SU-DHL-6 (cell line): ENCODE results near the gene TMEM11.
"Not testable (repeated sequence)": the region's sequence is repeated elsewhere in the genome, so short reads cannot be mapped to it uniquely, and the experiment has no call there.

Source experiments
- H2AFZ ChIP-seq: fragments of 200-600 bp; sonication (generic); 2 replicates; pipeline ENCODE4 v1.6.1; 2014; ENCODE audit warnings: low read depth, mild to moderate bottlenecking, moderate library complexity, mixed read lengths, antibody characterized with exemption, low read length; ENCODE audit not compliant: severe bottlenecking
- H3F3A ChIP-seq: fragments of 200-600 bp; shearing (Covaris generic); 2 replicates; pipeline ENCODE4 v1.6.0; 2016; ENCODE audit warnings: antibody characterized with exemption, mild to moderate bottlenecking; ENCODE audit not compliant: insufficient read depth
- H3K27ac ChIP-seq: fragments of 200-600 bp; sonication (generic); 2 replicates; pipeline ENCODE4 v1.5.1; 2016; ENCODE audit warnings: low read depth, mild to moderate bottlenecking, low read length, moderate library complexity, mixed read lengths
- H3K27me3 ChIP-seq: fragments of 200-600 bp; sonication (generic), shearing (Covaris generic); 2 replicates; pipeline ENCODE4 v1.6.0; 2014; ENCODE audit warnings: mild to moderate bottlenecking, low read length
- H3K36me3 ChIP-seq: fragments of 200-600 bp; sonication (generic); 2 replicates; pipeline ENCODE4 v1.6.1; 2014; ENCODE audit warnings: mild to moderate bottlenecking, low read length, mixed read lengths
- H3K4me2 ChIP-seq: fragments of 300-600, 200-600 bp; shearing (Covaris generic), sonication (generic); 2 replicates; pipeline ENCODE4 v1.6.0; 2014; ENCODE audit warnings: low read length, low read depth, mild to moderate bottlenecking; ENCODE audit not compliant: poor library complexity, severe bottlenecking
- H3K4me3 ChIP-seq: fragments of 200-600 bp; sonication (generic); 2 replicates; pipeline ENCODE4 v1.5.1; 2014; ENCODE audit warnings: antibody characterized with exemption, low read length, mild to moderate bottlenecking, mixed read lengths; ENCODE audit not compliant: insufficient read depth, poor library complexity, severe bottlenecking
- H3K79me2 ChIP-seq: fragments of 200-600 bp; sonication (generic); 2 replicates; pipeline ENCODE4 v1.6.1; 2014; ENCODE audit warnings: mild to moderate bottlenecking, low read length, moderate library complexity; ENCODE audit not compliant: insufficient read depth
- H3K9ac ChIP-seq: fragments of 200-600 bp; sonication (generic); 2 replicates; pipeline ENCODE4 v1.7.0; 2014; ENCODE audit warnings: mild to moderate bottlenecking, low read length
- H3K9me2 ChIP-seq: fragments of 200-600 bp; sonication (generic); replicated peaks from 2 replicates; pipeline ENCODE4 v1.6.1; 2014; ENCODE audit warnings: low read length; ENCODE audit not compliant: insufficient read depth
- H3K9me3 ChIP-seq: fragments of 200-600 bp; sonication (generic); 2 replicates; pipeline ENCODE4 v1.6.1; 2014; ENCODE audit warnings: low read length, mixed read lengths; ENCODE audit not compliant: insufficient read depth
- H4K20me1 ChIP-seq: fragments of 200-600 bp; sonication (generic); 2 replicates; pipeline ENCODE4 v1.6.1; 2014; ENCODE audit warnings: low read depth, mild to moderate bottlenecking, antibody characterized with exemption, low read length, moderate library complexity, mixed read lengths
- CTCF ChIP-seq: fragments of 200-600 bp; sonication (generic); IDR thresholded peaks from one replicate; pipeline ENCODE4 v1.5.1; 2017; ENCODE audit warnings: antibody characterized with exemption, mild to moderate bottlenecking, low read length, moderate library complexity; ENCODE audit not compliant: insufficient read depth, poor library complexity, severe bottlenecking
- EZH2phosphoT487 ChIP-seq: fragments of 200-600 bp; sonication (generic), shearing (Covaris generic); conservative IDR thresholded peaks from 2 replicates; pipeline ENCODE4 v1.6.1; 2018; ENCODE audit warnings: mild to moderate bottlenecking, antibody characterized with exemption, low read length, moderate library complexity, mixed read lengths

TMEM11 gene

GRCh38 chr17:21194703-21195102, 19.3 kb downstream of the TMEM11 start:
- TF ChIP-seq EZH2phosphoT487 (no peak), CTCF (no peak)
- no peaks in the 10 kb centered on the region for H4K20me1 ChIP-seq
- no peaks in the 10 kb centered on the region for H3K36me3 ChIP-seq

DNA sequence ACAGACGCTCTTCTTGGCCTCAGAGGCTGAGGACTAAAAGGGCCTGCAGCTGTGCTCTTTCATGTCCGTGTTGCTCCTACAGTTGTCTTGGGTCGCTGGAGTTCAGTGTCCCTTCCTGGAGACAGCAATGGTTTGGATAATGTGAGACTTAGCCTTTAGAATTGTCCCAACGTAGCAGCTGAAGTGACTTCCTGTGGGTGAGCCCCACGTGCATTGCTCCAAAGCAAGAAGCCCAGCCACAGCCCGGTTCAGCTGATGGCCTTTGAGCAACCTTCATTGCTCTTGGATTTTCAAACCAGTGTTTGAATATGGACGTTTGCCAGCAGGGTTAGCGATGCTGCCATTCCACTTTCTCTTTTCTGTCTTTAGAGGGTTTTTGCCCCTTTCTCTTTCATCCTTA, 19.7 kb downstream of the TMEM11 start:
- H3K27ac ChIP-seq: no peak overlapping the region

More at GRCh38 chr17:21194703-21195102, 19.3 kb downstream of the TMEM11 start:
- Histone ChIP-seq H3K9me3 (no peaks in the 10 kb centered on the region), H3K4me2 (no peak overlapping the region), H3K9ac (no peak overlapping the region), H3K27me3 (no peaks in the 10 kb centered on the region), H3K27ac (no peak overlapping the region), H3K4me3 (no peak overlapping the region), H3F3A (no peaks in the 10 kb centered on the region; the same call in 1 of the 2 replicates), H2AFZ (no peak overlapping the region), H3K79me2 (peaks cover 6% of the 10 kb centered on the region), H3K9me2 (no peaks in the 10 kb centered on the region)

DNA sequence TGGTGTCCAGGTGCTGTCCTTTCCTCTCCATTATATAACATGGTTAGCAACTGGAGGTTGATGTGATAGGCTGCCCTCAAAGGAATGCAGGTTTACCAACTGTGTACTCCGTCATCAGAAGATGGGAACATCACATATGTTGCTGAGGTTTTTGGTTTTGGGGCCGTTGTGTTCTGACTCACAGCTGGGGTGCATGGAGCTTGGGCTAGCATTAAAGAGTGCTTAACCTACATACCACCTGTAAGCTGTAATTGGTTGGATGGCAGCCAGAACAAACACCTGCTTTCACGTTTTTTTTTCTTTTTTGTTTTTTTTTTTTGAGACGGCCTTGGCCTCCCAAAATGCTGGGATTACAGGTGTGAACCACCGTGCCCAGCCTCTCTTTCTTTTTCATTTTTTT, 20.9 kb downstream of the TMEM11 start:
- no peak overlapping the region for H3K27ac ChIP-seq

More for the DNA sequence above, 19.7 kb downstream of the TMEM11 start:
- H3K36me3 ChIP-seq: no peaks in the 10 kb centered on the region
- H3K4me2 ChIP-seq: no peak overlapping the region
- H3K9me2 ChIP-seq: no peaks in the 10 kb centered on the region
- H3K79me2 ChIP-seq: peaks cover 1% of the 10 kb centered on the region; the same call in 1 of the 2 replicates
- TF ChIP-seq EZH2phosphoT487 (no peak), CTCF (no peak)
- H3F3A ChIP-seq: no peaks in the 10 kb centered on the region; the same call in 1 of the 2 replicates
- no peaks in the 10 kb centered on the region for H3K27me3 ChIP-seq
- no peaks in the 10 kb centered on the region for H3K9me3 ChIP-seq
- H2AFZ ChIP-seq: no peak overlapping the region
- no peaks in the 10 kb centered on the region for H4K20me1 ChIP-seq
- no peak overlapping the region for H3K4me3 ChIP-seq
- no peak overlapping the region for H3K9ac ChIP-seq

DNA sequence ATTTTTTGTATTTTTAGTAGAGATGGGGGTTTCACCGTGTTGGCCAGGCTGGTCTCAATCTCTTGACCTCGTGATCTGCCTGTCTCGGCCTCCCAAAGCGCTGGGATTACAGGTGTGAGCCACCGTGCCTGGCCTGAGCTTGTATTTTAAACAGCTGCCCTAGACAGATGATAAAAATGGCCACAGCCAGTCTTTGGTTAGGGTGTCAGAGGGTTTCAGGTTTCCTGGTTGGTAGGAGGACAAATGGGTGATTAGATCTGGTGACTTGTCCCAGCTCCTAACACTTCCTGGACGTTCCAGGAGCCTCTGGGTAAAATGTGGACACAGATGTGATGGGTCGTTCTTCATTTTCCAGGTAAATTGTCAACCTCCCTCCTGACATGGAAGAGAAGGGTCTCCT, 21.5 kb downstream of the TMEM11 start:
- not testable (repeated sequence) for H3K27me3 ChIP-seq, H2AFZ ChIP-seq, H3K9me2 ChIP-seq, H3F3A ChIP-seq, H3K79me2 ChIP-seq, H4K20me1 ChIP-seq, H3K4me3 ChIP-seq, H3K4me2 ChIP-seq, H3K36me3 ChIP-seq, H3K9ac ChIP-seq, H3K9me3 ChIP-seq, H3K27ac ChIP-seq

More for the DNA sequence above, 20.9 kb downstream of the TMEM11 start:
- no peaks in the 10 kb centered on the region for H4K20me1 ChIP-seq
- H3K4me2 ChIP-seq: no peak overlapping the region
- H3K79me2 ChIP-seq: no peaks in the 10 kb centered on the region; the same call in 1 of the 2 replicates
- TF ChIP-seq CTCF: no peak
- TF ChIP-seq EZH2phosphoT487: no peak
- H3K9me3 ChIP-seq: no peaks in the 10 kb centered on the region
- H3K9me2 ChIP-seq: no peaks in the 10 kb centered on the region
- H2AFZ ChIP-seq: no peak overlapping the region
- no peaks in the 10 kb centered on the region; the same call in 1 of the 2 replicates for H3F3A ChIP-seq
- H3K36me3 ChIP-seq: no peaks in the 10 kb centered on the region
- no peak overlapping the region for H3K4me3 ChIP-seq
- H3K9ac ChIP-seq: no peak overlapping the region
- no peaks in the 10 kb centered on the region for H3K27me3 ChIP-seq
